ENCODE measurements around the gene DCDC1. TPM values are rescaled to one million over a fixed set of nuclear protein-coding genes. Genes with fewer than 3 reads are reported as not detected.

Gene DCDC1
- total and polyA plus RNA-seq, 12 donors = 0.07 to 1.5 (median 0.29) TPM; not detected in 1

DNA sequence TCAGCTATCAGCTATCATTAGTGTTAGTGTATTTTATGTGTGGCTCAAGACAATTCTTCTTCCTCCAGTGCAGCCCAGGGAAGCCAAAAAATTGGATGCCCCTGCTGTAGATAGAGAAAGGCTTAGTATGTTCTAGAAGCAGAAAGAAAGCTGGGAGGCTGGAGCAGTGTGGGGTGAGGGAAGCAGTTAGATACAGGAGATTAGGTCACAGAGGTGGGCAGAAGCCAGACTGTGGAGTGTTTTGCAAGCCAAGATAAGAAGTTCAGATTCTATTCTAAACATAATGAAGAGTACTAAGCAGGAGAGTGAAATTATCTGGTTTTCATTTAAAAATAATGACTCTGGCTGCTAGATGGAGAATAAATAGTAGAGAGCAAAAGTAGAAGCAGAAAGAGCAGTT lies 381.7 kb downstream of the DCDC1 start:
- H3K27me3 ChIP-seq = no peaks in the 10 kb centered on the region
- no peaks in the 10 kb centered on the region for H3K36me3 ChIP-seq (replicated peaks in 1 of 2)
- no peaks in the 10 kb centered on the region for H3K9me3 ChIP-seq (replicated peaks in 1 of 3)
- TF ChIP-seq POLR2A (IDR thresholded peaks at IDR 0.05) = no peak
- TF ChIP-seq, protein P1, sequence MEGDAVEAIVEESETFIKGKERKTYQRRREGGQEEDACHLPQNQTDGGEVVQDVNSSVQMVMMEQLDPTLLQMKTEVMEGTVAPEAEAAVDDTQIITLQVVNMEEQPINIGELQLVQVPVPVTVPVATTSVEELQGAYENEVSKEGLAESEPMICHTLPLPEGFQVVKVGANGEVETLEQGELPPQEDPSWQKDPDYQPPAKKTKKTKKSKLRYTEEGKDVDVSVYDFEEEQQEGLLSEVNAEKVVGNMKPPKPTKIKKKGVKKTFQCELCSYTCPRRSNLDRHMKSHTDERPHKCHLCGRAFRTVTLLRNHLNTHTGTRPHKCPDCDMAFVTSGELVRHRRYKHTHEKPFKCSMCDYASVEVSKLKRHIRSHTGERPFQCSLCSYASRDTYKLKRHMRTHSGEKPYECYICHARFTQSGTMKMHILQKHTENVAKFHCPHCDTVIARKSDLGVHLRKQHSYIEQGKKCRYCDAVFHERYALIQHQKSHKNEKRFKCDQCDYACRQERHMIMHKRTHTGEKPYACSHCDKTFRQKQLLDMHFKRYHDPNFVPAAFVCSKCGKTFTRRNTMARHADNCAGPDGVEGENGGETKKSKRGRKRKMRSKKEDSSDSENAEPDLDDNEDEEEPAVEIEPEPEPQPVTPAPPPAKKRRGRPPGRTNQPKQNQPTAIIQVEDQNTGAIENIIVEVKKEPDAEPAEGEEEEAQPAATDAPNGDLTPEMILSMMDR (IDR thresholded peaks at IDR 0.05) = no peak
- intact Hi-C loops (cut with DNase I) = no loop called here
- DNase-seq = peak in 3 of 7 donors; percentile 6 to 40 (median 22)
- no peak overlapping the region for H3K27ac ChIP-seq
- H3K4me1 ChIP-seq (replicated peaks in 1 of 2) = peaks cover 0 to 6% of the 10 kb centered on the region in 2 donors
- H3K4me3 ChIP-seq = no peak overlapping the region

DNA sequence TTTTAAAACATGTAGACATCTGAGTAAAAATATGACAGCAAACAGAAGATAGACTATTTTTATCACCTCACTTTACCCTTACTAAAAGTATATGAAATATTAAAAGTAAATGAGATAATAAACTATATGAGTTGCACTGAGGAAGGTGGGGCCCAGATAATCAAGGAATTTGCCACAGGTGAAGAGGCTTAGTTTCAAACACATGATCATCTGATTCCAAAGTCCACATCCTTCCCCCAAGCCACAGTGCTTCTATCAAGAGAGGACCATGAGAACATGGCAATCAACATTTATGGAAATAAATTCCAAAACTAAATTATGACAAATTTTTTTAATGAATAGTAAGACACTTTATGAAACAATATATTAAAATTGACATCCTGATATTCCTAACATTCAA lies 384.0 kb downstream of the DCDC1 start:
- TF ChIP-seq, protein P1 (IDR thresholded peaks at IDR 0.05) = no peak
- no peak for TF ChIP-seq POLR2A (IDR thresholded peaks at IDR 0.05)
- intact Hi-C loops (cut with DNase I) = no loop called here

DNA sequence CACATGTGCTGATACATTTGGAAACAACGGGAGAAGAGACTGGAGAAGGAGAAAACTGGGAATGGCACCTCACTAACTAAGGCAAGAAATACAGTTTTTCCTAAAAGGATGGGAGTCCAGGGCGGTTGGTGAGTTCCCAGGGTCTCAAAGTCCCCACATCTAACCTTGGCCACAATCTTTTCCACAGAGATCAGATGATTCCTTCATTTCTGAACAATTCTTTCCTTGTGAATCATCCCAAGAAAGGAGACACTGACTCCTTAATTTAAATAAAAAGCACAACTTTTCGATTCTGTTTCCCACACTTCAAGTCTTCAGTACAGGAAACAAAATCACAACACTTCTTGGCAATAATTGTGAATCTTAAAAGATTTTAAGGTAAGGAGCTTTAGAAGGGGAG lies 384.7 kb downstream of the DCDC1 start:
- DNase-seq = peak in 1 of 7 donors; percentile 26
- H3K9me3 ChIP-seq (replicated peaks in 1 of 3) = no peaks in the 10 kb centered on the region
- intact Hi-C loops (cut with DNase I) = no loop called here
- H3K4me3 ChIP-seq = no peak overlapping the region
- H3K27ac ChIP-seq = peak overlapping the region in 3 of 5 donors; percentile 33 to 78 (median 61)
- H3K36me3 ChIP-seq (replicated peaks in 1 of 2) = no peaks in the 10 kb centered on the region
- H3K4me1 ChIP-seq (replicated peaks in 1 of 2) = peaks cover 0 to 6% of the 10 kb centered on the region in 2 donors
- no peaks in the 10 kb centered on the region for H3K27me3 ChIP-seq
- TF ChIP-seq, protein P1 (IDR thresholded peaks at IDR 0.05) = no peak
- no peak for TF ChIP-seq POLR2A (IDR thresholded peaks at IDR 0.05)
- WGBS, 4 donors = 34 to 42% (median 36%) methylated on average over 3 of the region's 3 CpGs

More for the DNA sequence above, 384.0 kb downstream of the DCDC1 start:
- peaks cover 0 to 6% of the 10 kb centered on the region in 2 donors for H3K4me1 ChIP-seq (replicated peaks in 1 of 2)
- H3K36me3 ChIP-seq (replicated peaks in 1 of 2) = no peaks in the 10 kb centered on the region
- no peaks in the 10 kb centered on the region for H3K27me3 ChIP-seq
- H3K9me3 ChIP-seq (replicated peaks in 1 of 3) = no peaks in the 10 kb centered on the region
- H3K4me3 ChIP-seq = no peak overlapping the region
- no peak overlapping the region for H3K27ac ChIP-seq
- no peak for DNase-seq

DNA sequence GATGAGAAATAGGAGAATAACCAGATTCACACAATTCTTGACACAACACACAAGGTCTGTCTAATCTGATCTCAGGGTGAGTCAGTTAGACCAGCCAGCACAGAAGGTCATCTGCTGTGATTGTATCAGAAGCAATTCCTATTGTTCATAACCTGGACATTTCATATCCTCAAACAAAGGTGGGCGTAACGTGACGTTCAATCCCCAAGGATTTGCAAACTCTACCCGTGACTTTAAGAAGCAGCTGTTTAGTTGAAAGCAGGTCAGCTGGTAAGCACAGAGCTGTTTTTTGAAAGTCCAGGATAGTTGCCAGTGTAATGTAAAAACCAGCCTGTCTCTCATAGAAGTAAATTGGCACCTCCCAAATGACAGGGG lies 385.1 kb downstream of the DCDC1 start:
- 22 to 44% (median 33%) methylated on average over 4 of the region's 4 CpGs for WGBS, 4 donors
- TF ChIP-seq, protein P1 (IDR thresholded peaks at IDR 0.05) = no peak
- TF ChIP-seq POLR2A (IDR thresholded peaks at IDR 0.05) = no peak
- Histone ChIP-seq H3K9me3 (replicated peaks in 1 of 3) (no peaks in the 10 kb centered on the region), H3K4me1 (replicated peaks in 1 of 2) (peaks cover 0 to 6% of the 10 kb centered on the region in 2 donors), H3K36me3 (replicated peaks in 1 of 2) (no peaks in the 10 kb centered on the region), H3K27ac (peak overlapping the region in 3 of 5 donors; percentile 33 to 78 (median 61)), H3K27me3 (no peaks in the 10 kb centered on the region), H3K4me3 (no peak overlapping the region)
- DNase-seq = peak; percentile 32 to 70 (median 60)
- intact Hi-C loops (cut with DNase I) = no loop called here

Measured in adrenal gland (tissue), 12 donors.